Measurements from ENCODE around the gene XRCC2.

Gene XRCC2

DNA sequence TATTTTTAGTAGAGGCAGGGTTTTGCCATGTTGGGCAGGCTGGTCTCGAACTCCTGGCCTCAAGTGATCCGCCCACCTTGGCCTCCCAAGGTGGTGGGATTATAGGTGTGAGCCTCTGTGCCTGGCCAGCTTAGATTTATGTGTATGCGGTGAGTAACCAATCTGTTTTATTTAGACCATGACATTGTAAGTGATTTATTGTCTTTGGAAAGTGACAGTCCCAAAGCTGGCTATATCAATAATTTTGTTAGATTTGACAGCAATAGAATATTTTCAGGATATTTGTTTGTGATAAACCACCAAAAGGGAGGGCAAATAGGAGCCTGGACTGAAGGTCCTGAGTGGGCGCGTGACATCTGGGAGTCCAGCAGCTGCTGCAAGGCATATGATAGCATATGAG is 75.7 kb downstream of the XRCC2 start:
- H3K4me1 ChIP-seq: no peaks in the 10 kb centered on the region
- no peak overlapping the region for H3K4me2 ChIP-seq (ENCODE audit: low read length)
- no peak for TF ChIP-seq CTCF (IDR thresholded peaks at IDR 0.05)
- no peak overlapping the region for H3K9ac ChIP-seq
- H3K4me3 ChIP-seq (ENCODE audit: low read depth, low read length): no peak overlapping the region
- H3K9me3 ChIP-seq (ENCODE audit: control insufficient read depth, low read length): no peaks in the 10 kb centered on the region
- no peak overlapping the region for H2AFZ ChIP-seq
- no peaks in the 10 kb centered on the region for H3K27me3 ChIP-seq (ENCODE audit: control insufficient read depth, insufficient read depth, low read length)
- H3K79me2 ChIP-seq: no peaks in the 10 kb centered on the region
- H3K36me3 ChIP-seq (ENCODE audit: control insufficient read depth, insufficient read depth, low read length): no peaks in the 10 kb centered on the region
- no peak overlapping the region for H3K27ac ChIP-seq

GRCh38 chr7:152597507-152597906 is 78.4 kb downstream of the XRCC2 start:
- H3K79me2 ChIP-seq: no peaks in the 10 kb centered on the region
- no peak overlapping the region for H3K4me2 ChIP-seq (ENCODE audit: low read length)
- no peaks in the 10 kb centered on the region for H3K36me3 ChIP-seq (ENCODE audit: control insufficient read depth, insufficient read depth, low read length)
- TF ChIP-seq CTCF (IDR thresholded peaks at IDR 0.05): no peak
- no peaks in the 10 kb centered on the region for H3K9me3 ChIP-seq (ENCODE audit: control insufficient read depth, low read length)
- no peaks in the 10 kb centered on the region for H3K27me3 ChIP-seq (ENCODE audit: control insufficient read depth, insufficient read depth, low read length)
- no peak overlapping the region for H3K4me3 ChIP-seq (ENCODE audit: low read depth, low read length)
- no peak overlapping the region for H3K27ac ChIP-seq
- no peak overlapping the region for H3K9ac ChIP-seq
- H2AFZ ChIP-seq: no peak overlapping the region
- no peaks in the 10 kb centered on the region for H3K4me1 ChIP-seq

DNA sequence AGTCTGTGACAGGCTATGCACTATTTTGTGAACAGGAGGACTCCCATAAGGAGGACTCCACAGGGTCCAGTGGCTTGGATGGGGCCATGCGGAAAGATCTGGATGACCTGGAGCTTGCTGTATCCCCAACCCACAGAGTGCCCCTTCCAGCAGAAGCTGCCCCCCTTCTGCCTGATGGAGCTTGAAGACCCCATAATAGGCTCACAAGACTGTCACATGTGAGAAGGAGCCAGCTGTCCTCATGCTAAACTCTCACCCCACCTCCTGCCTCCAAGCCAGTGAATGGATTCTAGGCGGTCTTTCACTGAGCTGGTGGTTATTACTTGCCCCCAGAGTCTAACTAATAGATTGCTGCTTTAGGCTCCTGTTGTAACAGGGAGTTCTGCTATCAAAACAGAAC is 79.1 kb downstream of the XRCC2 start:
- H3K79me2 ChIP-seq: no peaks in the 10 kb centered on the region
- no peaks in the 10 kb centered on the region for H3K9me3 ChIP-seq (ENCODE audit: control insufficient read depth, low read length)
- TF ChIP-seq CTCF (IDR thresholded peaks at IDR 0.05): no peak
- no peaks in the 10 kb centered on the region for H3K27me3 ChIP-seq (ENCODE audit: control insufficient read depth, insufficient read depth, low read length)
- H3K27ac ChIP-seq: no peak overlapping the region
- H3K4me1 ChIP-seq: no peaks in the 10 kb centered on the region
- H3K36me3 ChIP-seq (ENCODE audit: control insufficient read depth, insufficient read depth, low read length): no peaks in the 10 kb centered on the region
- no peak overlapping the region for H3K4me3 ChIP-seq (ENCODE audit: low read depth, low read length)
- no peak overlapping the region for H3K9ac ChIP-seq
- H2AFZ ChIP-seq: no peak overlapping the region
- no peak overlapping the region for H3K4me2 ChIP-seq (ENCODE audit: low read length)

All from parathyroid adenoma (tissue), 2 donors.